Liver (tissue), 9 donors: ENCODE measurements around the gene TUB. TPM values are rescaled to one million over a fixed set of nuclear protein-coding genes. Genes with fewer than 3 reads are reported as not detected.

Source experiments
- DNase-seq: peaks from one replicate; pipeline ENCODE4 v3.0.0-alpha.2; 2017; ENCODE audit warnings: low spot score
- H3K27ac ChIP-seq, 2 donors: one replicate each; pipeline ENCODE4 v1.7.0; 2013; ENCODE audit warnings: inconsistent platforms in 2 of 2, low read length in 2 of 2, control low read depth in 1 of 2, low read depth in 1 of 2, mild to moderate bottlenecking in 1 of 2
- H3K27me3 ChIP-seq, 4 donors: one replicate each; pipeline versions ENCODE4 v1.6.1 to v1.7.0; 2013; ENCODE audit warnings: low read length in 3 of 4, inconsistent platforms in 1 of 4, mild to moderate bottlenecking in 1 of 4, moderate library complexity in 1 of 4; ENCODE audit not compliant: control insufficient read depth in 4 of 4, insufficient read depth in 4 of 4
- H3K36me3 ChIP-seq, 4 donors: one replicate each; pipeline versions ENCODE4 v1.6.1 to v1.7.0; 2013; ENCODE audit warnings: low read length in 3 of 4, mild to moderate bottlenecking in 3 of 4, low read depth in 1 of 4, moderate library complexity in 1 of 4; ENCODE audit not compliant: control insufficient read depth in 4 of 4, insufficient read depth in 3 of 4
- H3K4me1 ChIP-seq, 4 donors: one replicate each; pipeline versions ENCODE4 v1.6.1 to v1.7.0; 2013; ENCODE audit warnings: low read length in 3 of 4, mild to moderate bottlenecking in 3 of 4, moderate library complexity in 1 of 4; ENCODE audit not compliant: control insufficient read depth in 4 of 4, insufficient read depth in 4 of 4
- H3K4me3 ChIP-seq, 3 donors: one replicate each; pipeline versions ENCODE4 v1.6.1 to v1.7.0; 2013; ENCODE audit warnings: low read length in 3 of 3, control low read depth in 1 of 3, low read depth in 1 of 3, mild to moderate bottlenecking in 1 of 3
- H3K9ac ChIP-seq, 2 donors: one replicate each; pipeline ENCODE4 v1.7.0; 2013; ENCODE audit warnings: low read length in 2 of 2, mild to moderate bottlenecking in 2 of 2, moderate library complexity in 2 of 2, control low read depth in 1 of 2, low read depth in 1 of 2
- H3K9me3 ChIP-seq, 4 donors: one replicate each; pipeline versions ENCODE4 v1.6.1 to v1.7.0; 2013; ENCODE audit warnings: low read length in 3 of 4; ENCODE audit not compliant: control insufficient read depth in 4 of 4
- EGR1 ChIP-seq, 2 donors: IDR thresholded peaks; 2 replicates each; pipeline ENCODE4 v1.6.1; 2016 to 2018; ENCODE audit warnings: antibody characterized with exemption in 2 of 2, low read depth in 2 of 2
- FOXA1 ChIP-seq: IDR thresholded peaks from 2 replicates; pipeline ENCODE4 v1.6.1; 2016; ENCODE audit warnings: antibody characterized with exemption
- GABPA ChIP-seq, 2 donors: IDR thresholded peaks in 1 of 2; conservative IDR thresholded peaks in 1 of 2; 2 replicates each; pipeline ENCODE4 v1.6.1; 2016; ENCODE audit warnings: antibody characterized with exemption in 2 of 2, mild to moderate bottlenecking in 1 of 2, moderate library complexity in 1 of 2
- JUND ChIP-seq, 2 donors: IDR thresholded peaks; 2 replicates each; pipeline ENCODE4 v1.6.1; 2016; ENCODE audit warnings: antibody characterized with exemption in 2 of 2
- NR2F2 ChIP-seq: IDR thresholded peaks from 2 replicates; pipeline ENCODE4 v1.6.1; 2016; ENCODE audit warnings: antibody characterized with exemption
- RAD21 ChIP-seq, 2 donors: IDR thresholded peaks; 2 replicates each; pipeline ENCODE4 v1.6.1; 2016; ENCODE audit warnings: antibody characterized with exemption in 2 of 2, mild to moderate bottlenecking in 2 of 2
- RXRA ChIP-seq, 2 donors: IDR thresholded peaks; 2 replicates each; pipeline ENCODE4 v1.6.1; 2017 to 2018; ENCODE audit warnings: antibody characterized with exemption in 2 of 2, mild to moderate bottlenecking in 1 of 2
- YY1 ChIP-seq: IDR thresholded peaks from 2 replicates; pipeline ENCODE4 v1.6.1; 2016; ENCODE audit warnings: antibody characterized with exemption, mild to moderate bottlenecking
- WGBS: extraction: QIAGEN DNeasy Blood & Tissue Kit; methylation state at CpG from one replicate; pipeline ENCODE4 v1.1.7; 2013; 5-methylcytosine and 5-hydroxymethylcytosine counted together
- polyA plus RNA-seq, 2 donors: library from polyadenylated mRNA; stranded (reverse) in 1 of 2; unstranded in 1 of 2; fragments of 200-250 nt in 1 of 2; fragments of >200 nt in 1 of 2; fragmentation: Nextera tagmentation in 1 of 2; extraction: Ambion mirVana in 1 of 2; gene quantifications; one replicate each; pipeline versions ENCODE4 v1.2.1 to v1.2.3, GENCODE V29; 2013 to 2015
- total RNA-seq, 2 donors: library from RNA; depleted of rRNA; stranded (reverse); fragments of >200 nt; gene quantifications; one replicate each; pipeline ENCODE4 v1.2.3, GENCODE V29; 2014
- TF ChIP-seq, protein P1 (sequence below): fragments of 150-350 bp; IDR thresholded peaks from 2 replicates; pipeline ENCODE4 v1.5.1; 2017; ENCODE audit warnings: improper control_type of control experiment, low read depth, low read length; ENCODE audit not compliant: missing input control
- TF ChIP-seq, protein P2 (sequence below): IDR thresholded peaks from 2 replicates; pipeline ENCODE4 v1.6.1; 2016; ENCODE audit warnings: antibody characterized with exemption
- TF ChIP-seq, protein P3 (sequence below): IDR thresholded peaks from 2 replicates; pipeline ENCODE4 v1.6.1; 2016; ENCODE audit warnings: antibody characterized with exemption
- donor health status: healthy.
- donor health status: healthy.
- donor health status: healthy.
- donor health status: healthy.
- donor health status: healthy.

TUB gene
- total and polyA plus RNA-seq, 4 donors = 0.15 to 1.3 (median 0.66) TPM

DNA sequence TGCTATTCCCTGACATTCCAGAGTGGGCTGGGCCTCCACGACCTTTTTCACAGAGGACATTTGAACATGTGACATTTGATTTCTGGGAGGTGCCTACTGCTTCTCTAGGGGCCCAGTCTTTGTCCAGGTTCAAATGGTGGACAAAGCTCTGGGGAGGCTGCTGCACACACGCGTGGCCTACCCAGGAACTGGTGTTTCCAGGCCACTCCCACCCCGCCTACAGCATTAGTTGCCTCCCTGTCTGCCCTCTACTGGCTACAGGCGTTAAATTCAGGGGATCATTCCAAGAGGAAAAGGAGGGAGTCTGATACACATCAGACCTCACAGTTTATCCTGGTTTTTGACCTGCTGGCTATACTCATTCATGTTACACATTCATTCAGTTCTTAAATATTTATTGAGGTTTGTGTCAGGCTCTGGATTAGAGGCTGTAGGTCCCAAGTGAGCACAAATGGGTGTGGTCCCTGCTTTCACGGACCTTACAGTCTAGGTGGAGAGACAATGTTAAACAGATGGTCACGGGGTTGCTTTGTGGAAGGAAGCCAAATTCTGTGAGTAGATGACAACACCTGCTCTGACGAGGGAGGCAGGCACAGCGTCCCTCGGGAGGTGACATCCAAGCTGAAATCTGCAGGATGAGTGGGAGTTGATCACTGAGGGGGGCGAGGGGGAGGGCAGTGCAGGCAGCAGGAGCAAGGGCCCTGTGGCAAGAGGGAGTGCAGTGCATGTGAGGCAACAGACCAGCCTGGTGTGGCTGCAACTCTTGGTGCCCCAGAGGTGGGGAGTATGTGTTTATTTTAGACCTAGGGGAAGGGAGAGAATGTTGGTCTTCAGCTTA lies 11.8 kb downstream of the TUB start:
- no peaks in the 10 kb centered on the region for H3K36me3 ChIP-seq
- H3K27me3 ChIP-seq = no peaks in the 10 kb centered on the region
- H3K9ac ChIP-seq = no peak overlapping the region
- H3K4me3 ChIP-seq = no peak overlapping the region
- no peak for DNase-seq
- no peaks in the 10 kb centered on the region for H3K4me1 ChIP-seq
- TF ChIP-seq, protein P1, sequence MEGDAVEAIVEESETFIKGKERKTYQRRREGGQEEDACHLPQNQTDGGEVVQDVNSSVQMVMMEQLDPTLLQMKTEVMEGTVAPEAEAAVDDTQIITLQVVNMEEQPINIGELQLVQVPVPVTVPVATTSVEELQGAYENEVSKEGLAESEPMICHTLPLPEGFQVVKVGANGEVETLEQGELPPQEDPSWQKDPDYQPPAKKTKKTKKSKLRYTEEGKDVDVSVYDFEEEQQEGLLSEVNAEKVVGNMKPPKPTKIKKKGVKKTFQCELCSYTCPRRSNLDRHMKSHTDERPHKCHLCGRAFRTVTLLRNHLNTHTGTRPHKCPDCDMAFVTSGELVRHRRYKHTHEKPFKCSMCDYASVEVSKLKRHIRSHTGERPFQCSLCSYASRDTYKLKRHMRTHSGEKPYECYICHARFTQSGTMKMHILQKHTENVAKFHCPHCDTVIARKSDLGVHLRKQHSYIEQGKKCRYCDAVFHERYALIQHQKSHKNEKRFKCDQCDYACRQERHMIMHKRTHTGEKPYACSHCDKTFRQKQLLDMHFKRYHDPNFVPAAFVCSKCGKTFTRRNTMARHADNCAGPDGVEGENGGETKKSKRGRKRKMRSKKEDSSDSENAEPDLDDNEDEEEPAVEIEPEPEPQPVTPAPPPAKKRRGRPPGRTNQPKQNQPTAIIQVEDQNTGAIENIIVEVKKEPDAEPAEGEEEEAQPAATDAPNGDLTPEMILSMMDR = peak; percentile 56
- TF ChIP-seq NR2F2 (no peak), RAD21 (IDR thresholded peaks at IDR 0.05) (peak; percentile 66 to 78)
- no peaks in the 10 kb centered on the region for H3K9me3 ChIP-seq
- 55% methylated on average over 11 of the region's 11 CpGs for WGBS
- H3K27ac ChIP-seq = no peak overlapping the region

DNA sequence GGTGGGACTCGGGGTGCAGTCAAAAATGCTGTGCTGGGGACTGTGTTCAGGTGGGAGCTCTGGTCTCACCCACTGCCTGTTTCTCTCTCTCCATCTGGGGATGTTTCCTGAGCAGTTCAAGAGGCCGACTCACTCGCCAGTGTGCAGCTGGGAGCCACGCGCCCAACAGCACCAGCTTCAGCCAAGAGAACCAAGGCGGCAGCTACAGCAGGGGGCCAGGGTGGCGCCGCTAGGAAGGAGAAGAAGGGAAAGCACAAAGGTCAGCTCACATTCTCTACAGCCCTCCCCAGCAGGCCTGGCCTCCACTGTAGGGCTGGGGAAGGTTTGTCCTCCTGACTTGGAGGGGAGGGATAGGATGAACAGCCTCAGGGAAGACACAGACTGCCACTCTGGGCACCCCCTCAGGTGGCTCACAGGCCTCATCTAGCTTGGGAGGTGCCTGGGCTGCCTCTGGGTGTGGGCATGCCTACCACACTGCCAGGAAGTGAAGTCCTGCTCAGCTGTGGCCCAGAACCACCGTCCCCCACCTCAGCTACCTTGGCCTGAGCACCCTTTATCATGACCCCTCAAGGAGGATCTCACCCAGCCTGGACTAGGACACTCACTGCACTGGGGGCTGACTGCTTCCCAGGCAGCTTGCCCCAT lies 13.0 kb downstream of the TUB start:
- Histone ChIP-seq H3K4me3 (no peak overlapping the region), H3K9me3 (no peaks in the 10 kb centered on the region), H3K4me1 (no peaks in the 10 kb centered on the region), H3K27me3 (no peaks in the 10 kb centered on the region), H3K36me3 (no peaks in the 10 kb centered on the region), H3K27ac (no peak overlapping the region), H3K9ac (no peak overlapping the region)
- DNase-seq = peak; percentile 28
- TF ChIP-seq FOXA1 (no peak), GABPA (IDR thresholded peaks at IDR 0.05 in 1 of 2, conservative IDR thresholded peaks at IDR 0.05 in 1 of 2) (no peak), RXRA (IDR thresholded peaks at IDR 0.05) (no peak), YY1 (no peak), JUND (IDR thresholded peaks at IDR 0.05) (no peak), EGR1 (IDR thresholded peaks at IDR 0.05; ENCODE audit: low read depth in 2 of 2) (no peak), RAD21 (IDR thresholded peaks at IDR 0.05) (no peak)
- TF ChIP-seq, protein P1 = no peak
- TF ChIP-seq, protein P2, sequence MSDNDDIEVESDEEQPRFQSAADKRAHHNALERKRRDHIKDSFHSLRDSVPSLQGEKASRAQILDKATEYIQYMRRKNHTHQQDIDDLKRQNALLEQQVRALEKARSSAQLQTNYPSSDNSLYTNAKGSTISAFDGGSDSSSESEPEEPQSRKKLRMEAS = no peak
- TF ChIP-seq, protein P3, sequence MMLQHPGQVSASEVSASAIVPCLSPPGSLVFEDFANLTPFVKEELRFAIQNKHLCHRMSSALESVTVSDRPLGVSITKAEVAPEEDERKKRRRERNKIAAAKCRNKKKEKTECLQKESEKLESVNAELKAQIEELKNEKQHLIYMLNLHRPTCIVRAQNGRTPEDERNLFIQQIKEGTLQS = no peak
- 88% methylated on average over 9 of the region's 9 CpGs for WGBS
